GM18951 (cell line): ENCODE measurements around the gene CAPNS1.

ENCODE experiments used
- POLR2A ChIP-seq: IDR thresholded peaks from 4 replicates; pipeline ENCODE4 v1.6.1; 2011; ENCODE audit warnings: mild to moderate bottlenecking; ENCODE audit not compliant: insufficient read length, insufficient read depth; ENCODE audit errors: extremely low read depth
- in situ Hi-C: fragments of 300-500 bp; cut with MboI; formaldehyde crosslinking; loops from one replicate; pipeline ENCODE4 v1.12.0; 2022; ENCODE audit warnings: low sequenced_read_pairs, mixed read lengths, inconsistent platforms; ENCODE audit not compliant: unreplicated experiment

Gene CAPNS1

DNA sequence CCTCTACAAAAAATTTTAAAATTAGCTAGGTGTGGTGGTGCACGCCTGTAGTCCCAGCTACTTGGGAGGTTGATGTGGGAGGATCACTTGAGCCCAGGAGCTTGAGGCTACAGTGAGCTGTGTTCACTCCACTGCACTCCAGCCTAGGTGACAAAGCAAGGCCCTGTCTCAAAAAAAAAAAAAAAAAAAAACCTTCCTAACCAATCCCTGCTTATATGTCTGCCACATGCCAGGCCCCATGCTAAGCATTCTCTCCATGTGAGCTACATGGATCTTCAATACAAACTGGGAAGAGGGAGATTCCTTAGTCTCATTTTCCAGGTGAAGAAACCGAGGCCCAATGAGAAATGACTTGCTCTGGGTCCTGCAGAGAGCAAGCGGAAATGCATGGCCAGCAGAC, 31.2 kb upstream of the CAPNS1 start:
- in situ Hi-C loops, result no loop called here

DNA sequence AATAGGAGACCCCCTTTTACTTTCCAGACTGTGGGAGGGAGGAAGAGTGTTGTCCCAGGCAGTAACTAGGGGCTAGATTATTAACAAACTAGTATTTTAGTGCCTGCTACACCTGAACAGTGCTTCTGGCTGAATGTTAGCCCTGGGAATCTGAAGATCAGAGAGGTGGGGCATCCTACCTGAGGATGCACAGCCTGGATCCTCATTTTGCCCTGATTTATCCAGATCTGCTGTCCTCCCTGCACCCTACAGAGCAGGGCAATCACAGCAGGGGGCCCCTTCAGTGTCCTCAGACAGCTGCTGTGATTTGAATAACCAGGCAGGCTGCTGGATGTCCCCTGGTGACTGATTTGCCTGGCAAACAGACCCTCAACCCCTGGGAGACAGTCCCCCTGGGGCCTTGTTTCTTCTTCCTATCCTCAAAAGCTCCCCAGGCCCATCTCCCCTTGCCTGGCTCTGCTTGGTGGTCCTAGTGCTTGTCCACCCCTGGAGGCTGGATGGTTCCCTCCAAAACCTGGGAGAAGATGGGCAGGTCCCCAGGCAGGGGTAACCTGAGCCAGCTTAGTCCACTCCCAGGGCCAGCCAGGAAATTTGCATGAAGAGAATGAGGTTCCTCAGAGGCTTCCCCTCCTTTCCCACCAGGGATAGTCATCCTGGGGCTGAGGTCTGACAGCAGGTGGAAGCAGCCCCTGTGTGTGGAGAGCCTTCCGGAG, 29.2 kb upstream of the CAPNS1 start, which contains the start of gene OVOL3:
TSS of gene OVOL3 (plus strand) at position 657 of the 713 bp plus-strand sequence. CDS start 60 bp downstream, outside the sequence.
- in situ Hi-C loops, result no loop called here
- TF ChIP-seq POLR2A, result no peak

More for the DNA sequence above, 31.2 kb upstream of the CAPNS1 start:
- no peak for TF ChIP-seq POLR2A

DNA sequence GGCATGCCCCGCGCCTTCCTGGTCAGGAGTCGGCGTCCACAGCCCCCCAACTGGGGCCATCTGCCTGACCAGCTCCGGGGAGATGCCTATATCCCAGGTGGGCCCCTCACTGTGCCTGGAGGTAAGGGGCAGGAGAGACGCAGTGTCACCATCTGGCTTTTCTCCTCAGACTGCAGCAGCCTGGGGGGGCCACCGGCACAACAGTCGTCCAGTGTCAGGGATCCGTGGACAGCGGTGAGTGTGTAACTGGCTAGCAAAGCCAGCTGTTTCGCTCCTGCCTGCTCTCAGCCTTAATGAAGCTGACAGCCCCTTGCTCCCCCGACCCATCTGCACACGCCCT, 28.7 kb upstream of the CAPNS1 start:
- TF ChIP-seq POLR2A, result no peak
- in situ Hi-C loops, result no loop called here

DNA sequence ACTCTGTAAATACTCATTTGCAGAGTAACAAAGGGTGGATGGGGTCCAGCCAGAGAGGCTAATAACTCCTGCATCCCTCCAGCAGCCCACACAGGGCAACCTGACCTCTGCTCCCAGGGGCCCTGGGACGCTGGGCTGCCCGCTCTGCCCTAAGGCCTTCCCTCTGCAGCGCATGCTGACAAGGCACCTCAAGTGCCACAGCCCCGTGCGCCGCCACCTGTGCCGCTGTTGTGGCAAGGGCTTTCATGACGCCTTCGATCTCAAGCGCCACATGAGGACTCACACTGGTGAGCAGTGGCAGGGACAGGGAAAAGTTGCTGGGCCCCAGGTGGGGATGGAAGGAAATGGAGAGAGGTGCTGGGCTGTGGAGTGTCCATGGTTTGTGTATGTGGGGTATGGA, 27.2 kb upstream of the CAPNS1 start:
- no peak for TF ChIP-seq POLR2A
- in situ Hi-C loops, result no loop called here

DNA sequence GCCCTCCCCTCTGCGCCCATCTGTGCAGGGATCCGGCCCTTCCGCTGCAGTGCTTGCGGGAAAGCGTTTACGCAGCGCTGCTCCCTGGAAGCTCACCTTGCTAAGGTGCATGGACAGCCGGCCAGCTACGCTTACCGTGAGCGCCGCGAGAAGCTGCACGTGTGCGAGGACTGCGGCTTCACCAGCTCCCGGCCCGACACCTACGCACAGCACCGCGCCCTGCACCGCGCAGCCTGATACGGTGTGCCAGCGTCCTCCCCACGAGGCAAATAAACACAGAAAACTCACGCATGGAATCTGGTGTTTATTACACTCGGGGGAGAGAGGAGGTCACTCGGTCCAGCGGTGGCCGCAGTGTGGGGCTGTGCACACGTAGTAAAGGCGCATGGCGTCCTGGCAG, 26.4 kb upstream of the CAPNS1 start:
- in situ Hi-C loops, result no loop called here
- no peak for TF ChIP-seq POLR2A

DNA sequence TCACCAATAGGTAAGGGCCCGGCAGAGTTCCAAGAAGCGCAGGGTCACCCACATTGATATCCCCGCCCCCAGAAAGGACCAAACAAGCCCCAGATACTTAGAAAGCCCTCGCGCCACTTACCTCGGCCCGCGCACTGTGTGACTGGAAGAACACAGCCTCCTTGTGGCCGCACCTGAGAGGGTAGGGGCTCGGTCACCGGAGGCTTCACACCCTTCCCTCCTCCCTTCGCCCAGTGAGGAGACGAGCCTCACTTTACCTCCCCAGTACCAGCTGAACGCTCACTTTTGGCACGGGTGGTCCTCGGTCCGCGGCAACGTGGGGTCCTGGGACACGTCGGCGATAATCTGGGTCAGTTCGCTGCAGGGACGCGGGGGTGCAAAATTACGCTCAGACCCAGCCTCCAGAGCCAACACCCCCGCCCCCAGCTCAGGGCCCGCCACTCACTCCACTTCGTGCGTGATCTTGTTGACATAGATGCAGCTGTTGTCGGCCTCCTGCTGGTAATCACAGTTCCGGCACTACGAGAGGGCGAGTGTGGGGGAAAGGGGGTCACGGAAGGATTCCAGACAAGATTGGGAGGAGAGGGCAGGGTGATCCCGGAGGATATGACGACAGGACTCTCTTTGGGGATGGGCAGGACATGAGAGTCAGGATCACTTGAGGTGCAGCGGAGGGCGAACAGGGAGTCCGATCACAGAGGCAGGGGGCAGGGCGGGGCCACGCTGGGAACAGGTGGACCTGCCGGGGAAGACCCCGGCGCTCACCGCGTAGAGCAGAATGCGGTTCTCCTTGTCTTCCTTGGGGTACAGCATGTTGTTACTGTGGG, 25.8 kb upstream of the CAPNS1 start:
- in situ Hi-C loops, result no loop called here
- TF ChIP-seq POLR2A, result no peak

DNA sequence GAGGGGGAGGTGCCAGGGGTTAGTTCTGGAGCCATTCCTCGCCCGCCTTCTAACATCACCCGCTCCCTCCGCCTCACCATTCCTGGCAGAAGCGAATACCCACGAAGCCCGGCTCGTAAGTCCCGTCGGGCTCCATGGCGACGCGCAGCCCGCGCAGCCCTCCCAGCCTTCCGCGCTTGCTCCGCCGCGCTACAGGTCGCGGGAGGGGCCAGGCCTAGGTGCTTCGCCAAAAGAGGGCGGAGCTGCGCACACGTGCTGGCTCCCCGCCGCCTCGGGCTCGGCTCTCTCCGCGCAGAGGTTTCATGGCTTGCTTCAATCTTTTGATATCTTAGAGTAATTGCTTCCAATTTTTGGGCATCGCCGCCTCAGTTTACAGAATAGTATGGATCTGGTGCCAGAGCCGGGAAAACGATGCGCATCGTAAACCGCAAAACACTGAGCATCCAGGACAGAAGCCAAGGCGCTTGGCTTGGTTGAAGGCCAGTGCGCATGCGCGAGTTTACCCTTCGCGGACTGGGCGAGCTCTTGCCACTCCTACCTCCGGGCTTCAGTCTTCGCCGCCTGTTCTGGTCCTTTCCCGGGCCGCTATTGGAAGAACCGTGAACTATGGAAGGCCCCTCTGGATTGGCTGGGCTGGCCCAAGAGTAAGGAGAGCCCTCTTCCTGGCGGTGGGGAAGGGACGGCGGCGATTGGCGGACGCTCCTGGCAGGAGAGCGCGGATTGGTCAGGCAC, 25.0 kb upstream of the CAPNS1 start, which contains the start of gene POLR2I:
TSS of gene POLR2I (minus strand) at position 155 of the 732 bp plus-strand sequence. CDS start at position 136, 19 bp downstream.
- peak; percentile 78 for TF ChIP-seq POLR2A
- in situ Hi-C loops, result no loop called here

DNA sequence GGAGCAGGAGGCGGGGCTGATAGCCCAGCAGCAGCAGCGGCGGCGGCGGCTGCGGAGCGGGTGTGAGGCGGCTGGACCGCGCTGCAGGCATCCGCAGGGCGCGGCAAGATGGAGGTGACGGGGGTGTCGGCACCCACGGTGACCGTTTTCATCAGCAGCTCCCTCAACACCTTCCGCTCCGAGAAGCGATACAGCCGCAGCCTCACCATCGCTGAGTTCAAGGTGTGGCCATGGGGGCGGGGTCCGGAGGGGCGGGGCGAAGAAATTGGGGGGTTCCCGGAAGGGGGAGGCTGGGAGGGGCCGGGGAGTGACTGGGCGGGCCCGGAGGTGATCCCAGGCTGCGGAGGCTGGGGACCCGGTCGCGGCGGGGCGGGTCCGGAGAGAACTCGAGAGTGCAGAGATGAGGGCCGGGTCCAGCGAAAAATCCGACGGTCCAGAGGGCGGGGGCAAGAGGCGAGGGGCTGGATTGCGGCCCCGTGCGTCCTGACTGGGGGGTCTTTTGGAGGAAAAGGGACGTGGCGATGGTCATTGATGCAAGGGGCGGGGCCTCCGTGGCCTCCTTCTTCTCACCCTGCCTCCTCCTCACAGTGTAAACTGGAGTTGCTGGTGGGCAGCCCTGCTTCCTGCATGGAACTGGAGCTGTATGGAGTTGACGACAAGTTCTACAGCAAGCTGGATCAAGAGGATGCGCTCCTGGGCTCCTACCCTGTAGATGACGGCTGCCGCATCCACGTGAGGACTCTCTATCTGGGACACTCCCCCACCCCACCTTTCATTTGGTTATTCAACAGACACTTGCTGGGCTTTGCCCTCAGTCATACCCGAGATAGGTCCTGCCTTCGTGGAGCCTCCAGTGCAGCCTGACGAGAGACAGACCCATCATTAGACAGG, 24.2 kb upstream of the CAPNS1 start, which contains the start of gene TBCB:
TSS of gene TBCB (plus strand) at position 16 of the 891 bp plus-strand sequence. CDS start at position 109, 93 bp downstream.
- in situ Hi-C loops, result no loop called here
- TF ChIP-seq POLR2A, result peak; percentile 74

DNA sequence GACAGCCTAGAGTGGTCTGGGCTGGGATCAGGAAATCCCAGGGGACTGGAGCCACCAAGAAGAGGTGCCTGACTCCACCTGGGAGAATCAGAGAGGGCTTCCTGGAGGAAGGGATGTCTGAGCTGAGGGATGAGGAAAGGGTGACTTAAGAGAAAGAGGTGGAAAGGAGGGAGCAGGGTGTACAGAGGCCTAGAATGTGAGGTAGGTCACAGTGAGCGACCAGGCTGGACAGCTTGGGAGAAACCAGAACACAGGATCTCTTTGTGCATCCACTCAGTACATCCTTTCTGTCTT, 23.6 kb upstream of the CAPNS1 start:
- in situ Hi-C loops, result no loop called here
- TF ChIP-seq POLR2A, result no peak

DNA sequence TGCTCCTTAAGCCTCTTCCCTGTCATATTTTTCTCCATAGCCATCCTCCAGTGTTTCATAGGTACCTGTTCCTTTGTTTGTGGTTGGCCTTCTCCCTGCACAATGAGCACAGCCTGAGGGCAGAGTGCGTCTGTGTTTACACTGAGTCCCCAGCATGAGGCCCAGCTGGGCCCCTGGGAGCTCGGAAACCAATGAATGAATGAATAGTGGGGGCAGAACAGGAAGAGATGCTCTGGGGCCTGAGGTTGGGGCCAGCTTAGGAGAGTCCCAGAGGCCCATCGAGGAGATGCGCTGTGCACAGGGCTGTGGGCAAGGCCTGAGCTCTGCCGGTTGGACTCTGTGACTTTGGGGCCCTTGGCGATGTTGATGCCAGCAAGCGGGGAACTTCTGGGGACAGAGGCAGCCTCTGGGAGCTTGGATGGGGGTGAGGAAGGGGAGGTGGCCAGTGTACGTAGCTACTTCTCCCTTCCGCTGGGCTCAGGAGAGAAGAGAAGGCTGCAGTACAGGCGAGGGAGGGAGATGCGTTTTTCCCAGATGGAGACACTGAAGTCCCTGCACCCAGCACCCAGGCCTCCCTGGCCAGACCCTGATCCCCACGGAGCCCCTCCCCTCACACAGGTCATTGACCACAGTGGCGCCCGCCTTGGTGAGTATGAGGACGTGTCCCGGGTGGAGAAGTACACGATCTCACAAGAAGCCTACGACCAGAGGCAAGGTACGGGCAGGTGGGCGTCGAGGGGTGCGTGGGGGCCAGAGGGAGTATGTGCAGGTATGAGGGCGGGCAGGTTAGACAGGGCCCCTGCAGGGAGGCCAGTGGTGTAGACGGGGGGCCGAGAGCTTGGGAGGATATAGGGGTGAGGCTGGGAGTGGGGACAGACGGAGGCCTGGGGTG, 19.5 kb upstream of the CAPNS1 start:
- in situ Hi-C loops, result no loop called here
- TF ChIP-seq POLR2A, result no peak

DNA sequence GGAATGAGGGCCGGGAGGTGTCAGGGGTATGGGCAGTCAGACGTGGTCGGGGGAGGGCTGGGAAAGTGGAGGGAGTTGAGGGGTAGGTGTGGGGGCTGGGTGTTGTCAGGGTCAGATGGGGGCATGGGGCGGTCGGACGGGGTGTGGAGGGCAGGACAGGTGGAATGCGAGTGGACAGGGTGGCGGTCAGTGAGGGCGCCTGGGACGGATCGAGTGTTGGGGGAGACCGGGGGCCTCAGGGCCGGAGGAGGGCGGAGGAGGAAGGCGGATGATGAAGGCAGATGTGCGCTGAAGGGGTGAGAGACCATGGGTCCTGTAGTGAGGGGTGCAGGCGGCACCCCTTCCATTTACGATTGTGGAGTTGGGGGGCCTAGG, 18.9 kb upstream of the CAPNS1 start:
- in situ Hi-C loops, result no loop called here
- no peak for TF ChIP-seq POLR2A
